ENCODE measurements around the gene OSBPL5. TPM values are rescaled to one million over a fixed set of nuclear protein-coding genes. Genes with fewer than 3 reads are reported as not detected.

OSBPL5 gene
- polyA plus RNA-seq, 2 of the 4 experiments (the other 2 are of a cell fraction), result 1.6 to 4.6 TPM

DNA sequence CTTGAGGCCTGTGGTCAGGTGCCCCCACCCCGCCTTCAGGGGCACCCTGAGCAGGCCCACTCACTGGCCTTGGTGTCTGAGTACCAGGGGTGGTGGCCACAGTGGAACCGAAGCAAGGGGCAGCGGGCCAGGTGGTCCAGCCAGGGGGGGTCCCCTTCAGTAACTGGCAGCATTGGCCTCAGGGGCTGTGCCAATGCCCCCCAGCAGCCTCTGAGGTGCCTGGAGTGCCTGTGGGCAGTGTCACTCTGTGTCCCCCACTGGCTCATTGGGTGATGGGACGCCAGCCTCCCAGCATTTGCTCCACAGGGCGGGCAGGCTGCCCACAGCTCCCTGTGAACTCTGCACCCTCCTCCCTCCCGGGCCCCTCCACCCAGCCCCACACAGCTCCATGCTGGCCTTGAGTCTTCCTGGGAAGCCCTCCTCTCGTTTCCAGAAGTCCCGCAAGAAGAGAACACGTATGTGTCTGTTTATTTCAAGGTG lies 78.4 kb downstream of the OSBPL5 start (continued):
- TF ChIP-seq, protein P1, sequence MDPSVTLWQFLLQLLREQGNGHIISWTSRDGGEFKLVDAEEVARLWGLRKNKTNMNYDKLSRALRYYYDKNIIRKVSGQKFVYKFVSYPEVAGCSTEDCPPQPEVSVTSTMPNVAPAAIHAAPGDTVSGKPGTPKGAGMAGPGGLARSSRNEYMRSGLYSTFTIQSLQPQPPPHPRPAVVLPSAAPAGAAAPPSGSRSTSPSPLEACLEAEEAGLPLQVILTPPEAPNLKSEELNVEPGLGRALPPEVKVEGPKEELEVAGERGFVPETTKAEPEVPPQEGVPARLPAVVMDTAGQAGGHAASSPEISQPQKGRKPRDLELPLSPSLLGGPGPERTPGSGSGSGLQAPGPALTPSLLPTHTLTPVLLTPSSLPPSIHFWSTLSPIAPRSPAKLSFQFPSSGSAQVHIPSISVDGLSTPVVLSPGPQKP (IDR thresholded peaks at IDR 0.05; ENCODE audit: low read depth, low read length), result no peak
- TF ChIP-seq FOSB (CRISPR knock-in tag; IDR thresholded peaks at IDR 0.05) (no peak), ZSCAN20 (CRISPR knock-in tag; IDR thresholded peaks at IDR 0.05) (no peak), JUN (IDR thresholded peaks at IDR 0.05) (no peak), MYC (IDR thresholded peaks at IDR 0.05; ENCODE audit: borderline replicate concordance, low read length) (no peak), RAD21 (conservative IDR thresholded peaks at IDR 0.05 in 1 of 2, IDR thresholded peaks at IDR 0.05 in 1 of 2) (no peak), CHD2 (IDR thresholded peaks at IDR 0.05; ENCODE audit: low read length, partially characterized antibody) (no peak), ZC3H11A (IDR thresholded peaks at IDR 0.05) (no peak)

DNA sequence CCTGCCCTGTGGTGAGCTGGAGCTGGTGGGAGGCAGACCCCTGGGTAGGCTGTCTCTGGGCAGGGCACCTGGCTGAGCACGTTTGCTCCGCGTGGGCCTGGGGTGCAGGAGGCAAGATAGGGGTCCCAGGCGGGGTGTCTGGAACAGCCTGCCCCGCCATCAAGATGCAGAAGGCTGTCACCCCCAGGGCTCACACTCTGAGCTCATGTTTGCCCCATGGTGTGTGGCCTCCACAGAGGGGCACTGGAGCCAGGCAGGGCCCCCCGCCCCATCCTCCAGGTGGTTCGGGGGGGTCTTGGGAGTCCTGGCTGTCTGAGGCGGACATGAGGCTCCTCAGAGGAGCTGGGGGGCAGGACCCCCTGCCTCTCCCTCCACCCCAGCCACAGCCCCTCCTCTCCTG lies 79.0 kb downstream of the OSBPL5 start:
- ChIA-PET POLR2A (interaction anchor here (0.9 kb wide), 1 partner anchor 157 kb away, joined by 3 read pairs; the partner anchor contains the start of gene PHLDA2), CTCF (interaction anchor here (0.6 to 8.1 kb wide), 9 partner anchors 11 to 555 kb away, joined by 3 to 210 read pairs (median 6); no protein-coding TSS in a partner anchor)
- DNase-seq (ENCODE audit: low read depth in 1 of 2, low spot score in 1 of 2) (no peak), ATAC-seq (no peak), FAIRE-seq (no peak)
- 86% methylated on average over 5 of the region's 8 CpGs for WGBS (ENCODE audit: missing lambda C conversion rate)
- no peaks in the 10 kb centered on the region for H3K9me3 ChIP-seq
- H3K27ac ChIP-seq, result no peak overlapping the region
- H3K4me3 ChIP-seq, result no peak overlapping the region
- no peak overlapping the region for H3K4me2 ChIP-seq
- TF ChIP-seq CBX8 (IDR thresholded peaks at IDR 0.05) (no peak), HEYL (CRISPR knock-in tag; IDR thresholded peaks at IDR 0.05) (no peak), TFCP2L1 (CRISPR knock-in tag; IDR thresholded peaks at IDR 0.05) (no peak), CHD4 (IDR thresholded peaks at IDR 0.05; ENCODE audit: borderline replicate concordance) (no peak), NPAS2 (CRISPR knock-in tag; IDR thresholded peaks at IDR 0.05; ENCODE audit: borderline replicate concordance) (no peak), RARB (CRISPR knock-in tag; IDR thresholded peaks at IDR 0.05) (no peak), RCOR1 (IDR thresholded peaks at IDR 0.05; ENCODE audit: low read depth, low read length) (no peak), EHMT2 (IDR thresholded peaks at IDR 0.05; ENCODE audit: low read depth) (no peak), PHF8 (IDR thresholded peaks at IDR 0.05; ENCODE audit: borderline replicate concordance, low read depth) (no peak), MYC (IDR thresholded peaks at IDR 0.05; ENCODE audit: borderline replicate concordance, low read length) (no peak), HOXA7 (CRISPR knock-in tag; IDR thresholded peaks at IDR 0.05) (no peak), MAFK (IDR thresholded peaks at IDR 0.05; ENCODE audit: partially characterized antibody) (no peak), POLR2A (IDR thresholded peaks at IDR 0.05; ENCODE audit: low read length) (no peak), CHD2 (IDR thresholded peaks at IDR 0.05; ENCODE audit: low read length, partially characterized antibody) (no peak), HDAC2 (IDR thresholded peaks at IDR 0.05) (no peak)
- TF ChIP-seq, protein P1 (IDR thresholded peaks at IDR 0.05; ENCODE audit: low read depth, low read length), result no peak
- TF ChIP-seq, protein P2, sequence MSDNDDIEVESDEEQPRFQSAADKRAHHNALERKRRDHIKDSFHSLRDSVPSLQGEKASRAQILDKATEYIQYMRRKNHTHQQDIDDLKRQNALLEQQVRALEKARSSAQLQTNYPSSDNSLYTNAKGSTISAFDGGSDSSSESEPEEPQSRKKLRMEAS (IDR thresholded peaks at IDR 0.05), result no peak
- no peaks in the 10 kb centered on the region for H3K4me1 ChIP-seq

DNA sequence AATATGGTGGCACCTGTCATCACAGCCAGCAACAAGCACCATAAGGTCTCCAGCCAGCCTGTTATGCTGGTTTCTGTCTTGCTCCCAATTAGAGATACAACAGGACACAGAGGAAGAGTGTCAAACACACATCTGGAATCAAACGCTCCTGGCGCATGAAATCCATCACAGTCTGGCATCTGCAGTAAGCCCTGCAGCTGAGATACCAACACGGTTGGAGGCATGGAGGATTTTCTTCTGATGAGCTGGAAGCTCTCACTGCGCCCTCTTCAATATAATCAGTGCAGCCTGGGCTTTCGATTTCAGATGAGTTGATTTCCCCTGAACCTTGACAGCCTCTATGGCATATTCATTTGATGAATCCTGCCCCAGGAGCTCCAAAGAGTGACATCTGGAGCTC lies 80.1 kb downstream of the OSBPL5 start:
- no peak overlapping the region for H3K4me2 ChIP-seq
- POLR2A ChIA-PET, result no interaction called here
- H3K4me3 ChIP-seq, result no peak overlapping the region
- H3K27ac ChIP-seq, result no peak overlapping the region
- no peaks in the 10 kb centered on the region for H3K4me1 ChIP-seq
- 56% methylated on average over 5 of the region's 5 CpGs for WGBS (ENCODE audit: missing lambda C conversion rate)
- FAIRE-seq, result no peak
- TF ChIP-seq RNF2 (IDR thresholded peaks at IDR 0.05; ENCODE audit: borderline replicate concordance, low read depth), result no peak
- TF ChIP-seq CBX8 (IDR thresholded peaks at IDR 0.05), result no peak
- CTCF ChIA-PET, result interaction anchor here (0.7 to 3.2 kb wide), 10 partner anchors 10 to 155 kb away, joined by 3 to 10 read pairs (median 3); no protein-coding TSS in a partner anchor
- DNase-seq (ENCODE audit: low read depth in 1 of 2, low spot score in 1 of 2), result no peak
- no peaks in the 10 kb centered on the region for H3K9me3 ChIP-seq
- ATAC-seq, result no peak
